GM19099 (cell line): ENCODE data around the gene BAHD1.

Source experiments
- POLR2A ChIP-seq: IDR thresholded peaks from 3 replicates; pipeline ENCODE4 v1.6.1; 2011; ENCODE audit warnings: low read depth; ENCODE audit not compliant: insufficient read length; ENCODE audit errors: extremely low read depth

BAHD1 gene

DNA sequence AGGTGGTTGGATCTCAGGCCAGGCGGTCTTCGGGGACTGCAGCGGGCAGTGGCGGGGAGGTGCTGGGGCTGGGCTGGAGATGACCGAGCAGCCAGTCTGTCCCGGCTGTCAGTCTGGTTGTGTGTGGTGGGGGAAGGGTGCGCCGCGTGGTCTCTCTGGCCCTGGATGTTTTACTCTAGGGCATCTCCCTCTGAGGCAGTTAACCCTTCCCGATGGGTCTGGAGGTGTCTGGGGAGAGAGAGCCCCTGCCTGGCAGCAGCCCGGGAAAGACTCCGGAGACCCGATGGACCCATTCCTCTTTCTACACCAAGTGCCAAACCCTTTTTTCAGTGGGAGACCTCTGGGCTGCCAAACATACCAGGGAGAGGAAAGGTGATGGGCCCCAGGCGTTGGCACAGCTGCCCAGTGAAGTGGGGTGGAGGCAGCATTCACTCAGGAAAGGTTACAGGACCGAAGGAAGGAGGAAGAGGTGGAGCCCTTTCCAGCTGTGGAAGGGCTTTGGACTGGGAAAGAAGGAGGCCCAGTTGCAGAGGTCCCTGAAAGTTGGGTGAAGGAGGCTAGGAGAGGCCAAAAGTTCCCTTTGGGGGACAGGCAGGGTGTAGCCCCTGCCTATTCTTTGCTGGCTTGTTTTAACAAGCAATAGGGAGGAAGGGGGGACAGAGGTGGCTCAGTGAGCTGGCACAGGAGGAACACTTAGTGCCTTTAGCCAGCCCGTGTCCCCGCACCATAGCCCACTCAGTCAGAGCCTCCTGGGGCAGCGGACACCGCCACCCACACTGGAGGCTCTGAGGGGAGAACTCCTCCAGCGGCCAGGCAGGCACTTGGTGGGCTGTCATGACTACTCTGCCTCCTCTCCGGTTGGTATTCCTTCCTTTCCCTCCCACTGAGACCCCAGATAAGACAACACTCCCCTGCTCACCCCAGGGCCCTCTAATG, 2.7 kb upstream of the BAHD1 start:
- no peak for TF ChIP-seq POLR2A

DNA sequence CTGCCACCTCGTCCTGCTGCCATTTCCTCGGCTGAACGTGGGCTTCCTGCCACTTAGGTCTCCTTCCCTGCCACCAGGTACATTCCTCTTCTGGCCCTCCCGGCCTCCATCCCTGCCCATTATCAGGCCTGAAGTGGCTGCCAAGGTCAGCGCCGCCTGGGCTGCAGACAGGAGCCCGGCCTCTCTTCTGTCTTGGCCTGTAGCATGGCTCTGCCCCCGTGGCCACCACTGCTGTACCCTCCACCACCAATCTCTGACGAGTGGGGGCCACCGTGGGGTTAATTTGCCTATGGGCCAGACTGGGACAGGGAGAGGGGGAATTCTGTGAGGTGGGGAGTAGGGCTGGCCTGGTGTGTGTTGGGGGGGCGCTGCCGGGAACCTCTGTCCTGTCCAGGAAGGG, 2.0 kb upstream of the BAHD1 start:
- no peak for TF ChIP-seq POLR2A

DNA sequence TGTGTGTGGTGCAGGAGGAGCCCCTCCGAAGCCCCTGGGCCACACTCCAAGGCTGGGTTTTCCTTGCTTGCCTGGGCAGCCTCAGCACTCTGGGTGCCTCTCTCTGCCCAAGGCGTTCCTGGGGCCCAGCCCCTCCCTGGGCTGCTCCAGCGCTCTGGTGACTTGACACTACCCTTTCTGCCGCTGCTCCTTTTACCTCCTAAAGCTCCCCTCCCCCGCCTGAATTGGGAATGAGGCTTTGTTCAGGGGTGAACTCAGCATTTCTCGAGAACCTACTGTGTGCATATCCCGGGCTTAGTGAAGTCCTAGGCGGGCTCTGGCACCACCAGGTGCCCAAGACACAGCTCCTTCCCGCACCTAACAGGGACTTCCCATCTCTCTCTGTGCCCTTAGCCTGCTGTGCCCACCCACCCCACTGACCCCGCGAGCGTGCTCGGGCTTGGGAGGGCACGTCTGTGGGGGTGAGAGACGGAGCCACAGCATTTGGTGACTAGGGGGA, 1.2 kb upstream of the BAHD1 start:
- TF ChIP-seq POLR2A, result no peak

DNA sequence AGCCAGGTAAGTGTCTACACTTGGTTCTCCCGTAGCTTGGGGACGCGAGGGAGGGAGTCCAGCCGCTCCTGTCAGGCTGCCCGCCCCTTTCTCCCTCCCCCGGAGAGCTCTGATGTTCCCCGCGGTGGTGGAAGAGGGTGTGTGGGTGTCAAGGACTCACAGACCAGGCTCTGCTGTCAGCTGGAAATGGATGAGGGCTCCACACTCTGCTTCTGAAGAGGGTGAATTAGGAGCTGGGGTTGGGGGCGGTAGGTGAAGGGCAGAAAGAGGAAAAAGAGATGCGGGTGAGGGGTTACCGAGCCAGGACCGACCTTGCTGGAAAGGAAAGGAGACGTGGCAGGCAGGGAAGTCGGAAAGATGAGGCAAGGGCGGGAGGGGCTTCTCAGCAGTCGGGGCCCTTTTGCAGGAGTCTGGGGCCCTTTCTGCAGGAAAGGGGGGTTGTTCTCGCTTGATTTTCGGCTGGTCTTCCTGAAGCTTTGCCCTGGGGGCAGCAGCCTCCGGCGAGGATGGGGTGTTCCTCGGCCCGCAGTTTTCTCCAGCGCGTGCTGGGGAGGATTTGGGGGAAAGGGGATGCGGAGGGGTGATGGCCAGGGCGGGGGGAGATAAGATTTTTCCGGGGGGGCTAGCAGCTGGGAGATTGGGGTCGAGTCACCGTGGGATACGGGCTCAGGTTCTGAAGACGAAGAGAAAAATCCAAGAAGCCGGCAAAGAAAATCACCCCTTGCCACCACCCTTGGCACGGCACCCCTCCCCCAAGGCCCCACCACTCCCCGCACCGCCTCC, 602 bp upstream of the BAHD1 start:
- TF ChIP-seq POLR2A, result no peak

DNA sequence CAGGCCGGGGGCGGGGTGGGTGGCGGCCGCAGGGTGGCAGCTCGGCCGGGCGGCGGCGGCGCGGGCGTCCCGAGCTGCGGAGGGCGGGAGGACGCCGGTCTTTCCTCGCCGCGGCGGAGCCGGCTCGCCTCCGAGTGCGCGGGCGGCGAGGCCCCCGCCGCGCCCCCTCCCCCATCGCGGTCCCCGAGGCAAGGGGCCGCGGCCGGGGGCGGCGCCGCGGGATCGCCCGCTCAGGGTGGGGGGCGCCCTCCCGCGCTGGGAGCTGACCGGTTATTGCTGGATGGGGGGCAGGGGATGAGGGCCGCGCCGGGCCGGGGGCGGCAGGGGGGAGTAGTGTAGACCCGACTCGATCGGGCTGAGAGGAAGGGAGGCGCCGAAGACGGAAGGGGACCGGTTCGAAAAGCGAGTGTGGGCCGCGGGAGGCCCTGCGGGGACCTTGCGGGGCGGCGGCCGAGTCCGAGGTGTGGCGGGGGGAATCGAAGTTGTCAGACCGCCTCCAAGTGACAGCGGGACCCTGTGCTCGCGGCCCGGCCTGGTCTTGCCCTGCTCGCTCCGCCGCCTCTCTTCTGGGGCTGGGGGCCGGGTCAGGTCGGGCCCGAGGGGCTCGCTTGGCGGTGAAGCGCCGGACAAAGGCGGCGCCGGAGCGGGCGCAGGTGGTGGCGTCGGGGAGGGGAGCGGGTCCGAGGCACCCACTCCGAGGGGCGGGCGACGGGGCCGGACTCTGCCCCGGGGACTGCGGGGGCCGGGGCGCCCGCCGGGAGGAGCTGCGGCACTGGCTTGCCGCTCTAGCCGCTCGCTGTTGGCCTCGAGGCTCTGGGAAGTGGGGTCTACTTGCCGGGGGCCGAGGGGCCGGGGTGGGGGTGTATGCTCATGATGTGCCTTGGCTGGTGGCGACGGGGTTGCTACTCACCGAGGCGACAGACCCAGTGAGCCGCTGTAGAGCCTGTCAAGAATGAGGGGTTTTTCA, 1.1 kb downstream of the BAHD1 start:
- TF ChIP-seq POLR2A, result no peak

DNA sequence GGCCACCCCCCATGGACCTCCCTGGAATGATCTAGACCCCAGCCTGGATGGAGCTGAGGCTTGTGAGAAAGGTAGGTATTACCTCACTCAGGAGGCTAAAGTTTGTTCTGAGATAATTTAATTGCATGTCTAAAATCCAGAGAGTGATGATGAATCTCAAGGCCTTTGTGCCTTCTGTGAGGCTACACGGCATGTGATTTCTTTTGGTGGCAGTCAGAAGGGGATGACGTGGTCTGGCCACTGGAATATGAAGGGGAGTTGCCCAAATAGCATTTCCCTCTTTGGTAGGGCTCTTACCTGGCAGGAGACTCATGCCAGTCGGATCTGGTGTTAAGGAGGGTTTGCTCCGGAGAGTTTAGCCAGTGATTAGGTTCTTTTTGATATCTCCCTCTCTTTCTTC, 2.5 kb downstream of the BAHD1 start:
- TF ChIP-seq POLR2A, result no peak

DNA sequence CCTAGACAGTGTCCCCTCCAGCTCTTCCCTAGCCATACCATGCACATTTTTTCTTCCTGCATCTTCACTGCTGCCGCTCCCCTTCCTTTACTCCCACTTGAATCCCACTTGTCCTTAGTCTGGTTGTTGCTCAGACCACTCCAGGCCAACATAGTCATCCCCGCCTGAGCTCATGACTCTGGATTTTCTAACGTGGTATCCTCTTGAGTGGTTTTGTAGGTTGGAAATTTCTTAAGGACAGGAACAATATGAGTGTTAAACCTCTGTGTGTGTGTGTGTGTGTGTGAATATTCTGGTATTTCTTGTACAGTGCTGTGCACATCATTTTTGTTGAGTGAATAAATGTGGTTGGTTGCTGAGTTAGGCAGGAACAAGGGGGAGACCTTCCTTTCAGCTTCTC, 3.1 kb downstream of the BAHD1 start:
- TF ChIP-seq POLR2A, result no peak

DNA sequence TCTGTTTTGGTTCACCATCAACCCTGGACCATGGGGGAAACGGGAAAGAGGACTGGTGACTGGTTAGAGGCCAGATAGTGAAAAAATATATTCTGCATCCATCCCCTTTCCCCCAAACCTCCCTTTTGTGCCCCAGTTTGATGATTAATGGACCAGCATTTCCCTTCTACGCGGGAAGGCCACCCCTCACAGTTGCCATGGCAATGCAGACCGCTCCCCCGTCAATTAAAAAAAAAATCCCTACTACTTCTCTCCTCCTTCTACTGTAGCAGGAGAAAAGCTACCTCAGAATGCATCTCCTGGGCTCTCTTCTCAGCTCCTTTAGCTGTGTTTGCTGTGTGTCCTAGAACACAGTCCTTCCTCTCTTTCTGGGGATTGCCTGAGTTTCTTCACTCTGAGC, 4.0 kb downstream of the BAHD1 start:
- TF ChIP-seq POLR2A, result no peak

DNA sequence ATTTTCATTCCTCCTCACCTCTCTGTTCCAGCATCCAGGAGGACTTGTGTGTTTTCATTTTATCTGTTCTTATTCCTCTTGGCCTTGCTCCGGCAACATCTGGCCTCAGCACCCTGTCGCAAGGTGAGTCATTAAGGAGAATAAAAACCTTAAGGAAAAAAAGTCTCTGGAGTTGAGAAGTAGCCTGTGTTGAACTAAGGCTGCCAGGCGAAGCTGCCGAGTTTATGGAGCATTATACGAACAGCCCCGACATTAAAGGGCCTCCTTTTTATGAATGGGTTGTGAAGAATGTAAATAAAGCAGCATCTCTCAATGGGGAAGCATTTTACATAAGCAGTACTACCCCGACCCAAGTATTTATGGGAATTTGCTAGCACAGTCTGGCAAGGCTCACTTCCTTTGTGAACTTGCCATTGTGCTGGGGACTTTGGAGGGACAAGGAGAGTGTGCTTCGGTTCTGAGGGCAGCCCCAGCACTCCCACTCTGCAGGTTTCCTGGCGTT, 4.7 kb downstream of the BAHD1 start:
- no peak for TF ChIP-seq POLR2A

DNA sequence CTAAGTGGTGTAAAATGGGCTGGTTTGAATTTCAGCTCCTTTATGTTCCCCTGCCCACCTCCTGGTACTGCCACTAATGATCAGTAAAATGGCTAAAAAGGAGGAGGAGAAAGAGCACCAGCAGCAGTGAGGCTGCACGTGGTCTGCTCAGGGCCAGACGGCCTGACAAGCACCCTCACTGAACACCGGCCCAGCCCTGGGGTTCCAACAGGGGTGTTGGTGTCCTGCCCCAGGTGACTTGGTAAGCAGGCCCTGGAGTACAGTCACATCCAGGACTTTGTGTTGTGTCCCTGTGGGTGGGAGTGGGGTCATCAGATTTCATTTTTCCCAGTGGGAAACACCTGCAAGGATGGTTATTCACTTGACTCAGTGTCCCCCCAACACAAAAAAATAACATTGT, 5.4 kb downstream of the BAHD1 start:
- no peak for TF ChIP-seq POLR2A

DNA sequence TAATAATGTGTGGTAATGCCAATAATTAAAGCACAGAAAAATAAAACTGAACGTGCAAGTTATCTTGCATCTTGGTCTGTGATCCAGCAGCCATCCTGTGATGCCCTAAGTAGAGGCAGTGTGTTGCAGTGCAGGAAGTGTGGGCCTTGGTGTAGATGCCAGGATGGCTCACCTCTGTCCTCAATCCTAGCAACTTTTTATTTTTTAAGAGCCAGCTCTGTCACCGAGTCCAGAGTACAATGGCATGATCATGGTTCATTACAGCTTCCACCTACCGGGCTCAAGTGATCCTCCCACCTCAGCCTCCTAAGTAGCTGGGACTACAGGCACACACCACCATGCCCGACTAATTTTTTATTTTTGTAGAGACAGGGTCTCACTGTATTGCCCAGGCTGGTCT, 7.6 kb downstream of the BAHD1 start:
- TF ChIP-seq POLR2A, result no peak

DNA sequence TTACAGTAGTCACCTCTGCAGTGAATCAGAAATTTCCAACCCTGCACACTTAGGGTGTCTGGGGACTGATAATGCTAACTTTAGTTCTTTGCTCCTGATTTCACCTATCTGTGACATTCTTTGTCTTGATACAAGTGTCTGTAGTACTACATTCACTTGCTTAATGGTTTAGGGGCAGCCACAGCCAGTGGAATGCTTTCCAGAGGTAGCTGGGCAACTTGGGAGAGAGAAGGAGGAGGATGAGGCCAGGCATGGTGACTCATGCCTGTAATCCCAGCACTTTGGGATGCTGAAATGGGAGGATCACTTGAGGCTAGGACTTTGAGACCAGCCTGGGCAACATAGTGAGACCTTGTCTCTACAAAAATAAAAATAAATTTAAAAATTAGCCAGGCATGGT, 8.5 kb downstream of the BAHD1 start:
- no peak for TF ChIP-seq POLR2A

DNA sequence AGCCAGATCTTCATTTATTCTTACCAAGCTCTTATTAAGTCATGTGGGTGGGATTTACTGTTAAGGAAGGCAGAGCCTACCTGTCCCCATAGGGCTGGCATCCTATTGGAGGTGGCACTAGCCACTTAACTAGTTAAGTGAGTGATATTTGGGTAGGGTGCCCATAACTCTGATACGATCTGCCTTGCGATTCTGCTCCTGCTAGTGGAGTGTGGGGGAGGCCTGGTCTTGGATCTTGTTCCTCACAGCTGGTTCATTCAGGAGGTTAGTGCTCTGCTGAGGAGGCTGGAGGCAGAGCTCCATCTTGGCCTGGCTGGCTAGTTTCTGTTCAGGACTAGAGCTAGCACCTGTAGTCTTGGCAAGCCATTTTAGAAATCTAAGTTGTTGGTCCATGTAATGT, 9.3 kb downstream of the BAHD1 start:
- no peak for TF ChIP-seq POLR2A

DNA sequence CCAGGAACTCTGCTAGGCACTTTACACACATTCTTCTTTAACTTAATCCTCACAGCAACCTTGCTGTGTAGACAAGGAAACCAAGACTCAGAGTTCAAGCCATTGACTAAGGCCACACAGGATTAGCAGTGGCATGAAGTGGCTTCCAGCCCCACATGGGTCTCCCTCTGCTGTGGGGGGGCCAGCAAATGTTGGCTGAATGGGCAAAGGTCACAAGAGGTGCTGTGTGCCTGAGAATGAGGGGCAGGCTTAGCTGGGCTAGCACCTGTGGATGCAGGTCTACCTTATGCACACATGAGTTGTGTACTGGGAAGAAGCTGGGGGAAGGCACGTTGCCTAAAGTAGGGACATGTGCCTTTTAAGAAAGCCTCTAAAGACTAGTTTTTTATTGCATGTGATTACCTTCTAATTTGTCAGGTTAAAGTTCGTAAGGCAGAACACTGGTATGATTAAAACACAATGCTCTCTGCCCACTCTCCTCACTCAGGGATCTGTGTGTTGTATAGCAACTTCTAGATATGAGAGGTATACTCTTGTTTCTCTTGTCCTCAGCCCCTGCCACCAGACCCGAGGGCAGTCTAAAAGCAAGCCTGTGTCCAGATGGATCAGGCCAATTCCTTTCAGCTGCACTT, 10.9 kb downstream of the BAHD1 start:
- TF ChIP-seq POLR2A, result no peak

DNA sequence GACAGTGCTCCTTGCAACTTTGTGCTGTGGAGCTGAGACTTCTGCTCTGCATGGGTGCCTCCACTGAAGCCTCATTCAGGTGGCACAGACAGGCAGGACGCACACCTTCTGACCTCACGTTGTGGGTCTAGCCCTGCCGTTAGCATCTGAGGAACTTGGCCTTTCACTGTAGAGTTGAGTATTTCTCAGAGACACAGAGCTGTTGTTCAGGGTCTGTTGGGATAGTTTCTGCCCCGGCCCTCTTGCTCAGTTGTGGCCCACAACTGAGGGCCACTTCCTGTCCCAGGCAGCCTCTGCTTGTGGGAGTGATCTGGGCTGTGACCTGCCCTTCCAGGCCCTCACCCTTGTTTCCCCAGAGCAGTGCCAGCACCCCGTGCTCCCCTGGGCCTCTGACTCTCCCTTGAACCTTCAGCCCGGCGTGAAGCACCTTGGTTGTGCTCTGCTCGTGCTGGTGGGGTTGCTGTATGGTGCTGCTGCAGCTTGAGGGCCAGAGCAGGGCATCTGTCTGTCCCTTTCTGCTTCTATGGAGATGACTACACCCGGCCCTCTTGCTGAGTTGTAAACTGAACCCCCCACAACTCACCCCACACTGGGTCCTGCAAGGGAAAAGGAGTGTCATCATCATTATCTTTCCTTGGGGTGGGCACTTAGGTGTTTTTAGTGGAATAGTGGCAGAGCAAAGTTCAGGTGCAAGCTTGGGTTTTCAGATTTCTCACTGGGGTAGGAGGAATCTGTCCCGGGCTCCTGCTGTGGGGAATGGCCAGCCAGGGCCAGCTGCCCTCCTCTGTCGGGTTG, 11.7 kb downstream of the BAHD1 start:
- TF ChIP-seq POLR2A, result no peak
